BE2C (cell line): Measurements from ENCODE around the gene FRYL.
"Not testable (repeated sequence)": the region's sequence is repeated elsewhere in the genome, so short reads cannot be mapped to it uniquely, and the experiment has no call there.

Source experiments
- DNase-seq: peaks from one replicate; pipeline ENCODE4 v3.0.0-alpha.2; 2020
- H3K27me3 ChIP-seq: fragments of 250-450 bp; sonication (Bioruptor Pico); 2 replicates; pipeline ENCODE4 v1.5.1; 2020; ENCODE audit warnings: mild to moderate bottlenecking
- H3K36me3 ChIP-seq: fragments of 250-450 bp; sonication (Bioruptor Pico); 2 replicates; pipeline ENCODE4 v1.5.1; 2020; ENCODE audit warnings: mild to moderate bottlenecking
- H3K4me1 ChIP-seq: fragments of 250-450 bp; sonication (Bioruptor Pico); 2 replicates; pipeline ENCODE4 v1.5.1; 2020
- H3K4me3 ChIP-seq: 2 replicates; pipeline ENCODE4 v1.5.1; 2011; ENCODE audit warnings: low read depth, low read length
- H3K9me3 ChIP-seq: fragments of 250-450 bp; sonication (Bioruptor Pico); 2 replicates; pipeline ENCODE4 v1.5.1; 2020
- TF ChIP-seq, protein P1 (sequence below): IDR thresholded peaks from 2 replicates; pipeline ENCODE4 v1.5.1; 2012; ENCODE audit warnings: mild to moderate bottlenecking, low read depth, low read length

Gene FRYL

DNA sequence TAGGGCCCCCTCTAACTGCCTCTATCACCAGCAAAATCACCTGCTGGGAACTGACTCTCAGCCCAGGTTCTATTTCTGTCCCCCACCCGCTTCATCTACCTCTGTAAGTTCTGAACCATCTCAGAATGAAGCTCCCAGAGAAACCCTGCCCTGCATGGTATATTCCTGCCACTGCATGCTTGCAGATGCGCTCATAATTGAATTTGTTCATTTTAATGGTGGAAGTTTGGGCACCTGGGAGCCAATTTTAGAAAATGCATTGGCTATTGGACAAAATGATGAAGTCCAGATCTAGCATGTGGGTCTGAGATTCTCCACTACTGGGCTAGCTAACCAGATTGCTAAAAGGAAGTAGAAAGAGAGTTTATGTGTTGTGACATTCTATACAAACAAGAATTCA, 325.5 kb downstream of the FRYL start:
- Histone ChIP-seq H3K27me3 (no peaks in the 10 kb centered on the region), H3K4me3 (no peak overlapping the region), H3K36me3 (no peaks in the 10 kb centered on the region), H3K4me1 (peaks cover 5% of the 10 kb centered on the region; the same call in 1 of the 2 replicates), H3K9me3 (no peaks in the 10 kb centered on the region)
- TF ChIP-seq, protein P1, sequence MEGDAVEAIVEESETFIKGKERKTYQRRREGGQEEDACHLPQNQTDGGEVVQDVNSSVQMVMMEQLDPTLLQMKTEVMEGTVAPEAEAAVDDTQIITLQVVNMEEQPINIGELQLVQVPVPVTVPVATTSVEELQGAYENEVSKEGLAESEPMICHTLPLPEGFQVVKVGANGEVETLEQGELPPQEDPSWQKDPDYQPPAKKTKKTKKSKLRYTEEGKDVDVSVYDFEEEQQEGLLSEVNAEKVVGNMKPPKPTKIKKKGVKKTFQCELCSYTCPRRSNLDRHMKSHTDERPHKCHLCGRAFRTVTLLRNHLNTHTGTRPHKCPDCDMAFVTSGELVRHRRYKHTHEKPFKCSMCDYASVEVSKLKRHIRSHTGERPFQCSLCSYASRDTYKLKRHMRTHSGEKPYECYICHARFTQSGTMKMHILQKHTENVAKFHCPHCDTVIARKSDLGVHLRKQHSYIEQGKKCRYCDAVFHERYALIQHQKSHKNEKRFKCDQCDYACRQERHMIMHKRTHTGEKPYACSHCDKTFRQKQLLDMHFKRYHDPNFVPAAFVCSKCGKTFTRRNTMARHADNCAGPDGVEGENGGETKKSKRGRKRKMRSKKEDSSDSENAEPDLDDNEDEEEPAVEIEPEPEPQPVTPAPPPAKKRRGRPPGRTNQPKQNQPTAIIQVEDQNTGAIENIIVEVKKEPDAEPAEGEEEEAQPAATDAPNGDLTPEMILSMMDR: no peak
- DNase-seq: peak; percentile 66

DNA sequence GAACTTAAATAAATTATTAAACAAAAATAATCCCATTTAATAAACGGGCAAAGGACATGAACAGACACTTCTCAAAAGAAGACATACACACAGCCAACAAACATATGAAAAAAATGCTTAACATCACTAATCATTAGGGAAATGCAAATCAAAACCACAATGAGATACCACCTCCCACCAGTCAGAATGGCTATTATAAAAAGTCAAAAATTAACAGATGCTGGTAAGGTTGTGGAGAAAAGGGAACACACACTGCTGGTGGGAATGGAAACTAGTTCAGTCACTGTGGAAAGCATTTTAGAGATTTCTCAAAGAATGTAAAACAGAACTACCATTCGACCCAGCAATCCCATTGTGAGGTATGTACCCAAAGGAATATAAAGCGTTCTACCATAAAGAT, 328.4 kb downstream of the FRYL start:
- not testable (repeated sequence) for DNase-seq, H3K4me1 ChIP-seq, H3K9me3 ChIP-seq, H3K36me3 ChIP-seq, H3K4me3 ChIP-seq, H3K27me3 ChIP-seq

DNA sequence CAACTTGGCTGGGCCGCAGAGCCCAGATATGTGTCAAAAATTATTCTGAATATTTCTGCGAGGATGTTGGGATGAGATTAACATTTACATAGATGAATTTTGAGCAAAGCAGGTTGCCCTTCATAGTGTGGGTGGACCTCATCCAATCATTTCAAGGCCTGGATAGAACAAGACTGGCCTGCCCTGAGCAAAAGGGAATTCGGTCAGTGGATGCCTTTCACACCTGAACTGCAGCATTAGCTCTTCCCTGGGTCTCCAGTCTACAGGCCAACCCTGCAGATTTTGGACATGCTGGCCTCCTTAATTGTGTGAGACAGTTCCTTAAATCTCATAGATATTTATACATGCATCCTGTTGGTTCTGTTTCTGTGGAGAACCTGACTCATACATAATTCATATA, 329.3 kb downstream of the FRYL start:
- DNase-seq: no peak
- TF ChIP-seq, protein P1: no peak
- Histone ChIP-seq H3K4me1 (peaks cover 5% of the 10 kb centered on the region; the same call in 1 of the 2 replicates), H3K27me3 (no peaks in the 10 kb centered on the region), H3K9me3 (no peaks in the 10 kb centered on the region), H3K36me3 (no peaks in the 10 kb centered on the region), H3K4me3 (no peak overlapping the region)

DNA sequence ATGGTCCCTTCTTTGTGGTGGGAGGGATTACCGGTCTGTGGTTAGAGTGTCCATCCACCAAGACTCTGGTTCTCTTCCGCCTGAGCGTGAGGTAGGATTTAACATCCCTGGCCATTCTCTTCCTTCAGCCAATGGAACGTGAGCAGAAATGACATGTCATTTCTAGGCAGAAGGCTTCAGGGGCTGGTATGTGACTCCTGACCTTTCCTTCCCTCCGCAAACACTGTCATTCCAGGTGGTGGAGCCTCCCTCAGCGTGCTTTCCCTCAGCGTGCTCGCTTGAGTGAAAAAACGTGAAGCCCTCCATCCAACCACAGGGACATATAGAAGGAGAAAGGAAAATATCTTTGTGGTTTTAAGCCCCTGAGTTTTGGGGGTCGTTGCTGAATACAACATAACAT, 330.9 kb downstream of the FRYL start:
- TF ChIP-seq, protein P1: no peak
- Histone ChIP-seq H3K4me3 (no peak overlapping the region), H3K36me3 (no peaks in the 10 kb centered on the region), H3K27me3 (no peaks in the 10 kb centered on the region), H3K9me3 (no peaks in the 10 kb centered on the region), H3K4me1 (peaks cover 2% of the 10 kb centered on the region; the same call in 1 of the 2 replicates)
- DNase-seq: no peak
